HS-5 (cell line): ENCODE data around the gene NRG3.

Experiments
- DNase-seq: peaks from one replicate; pipeline ENCODE4 v3.0.0-alpha.2; 2012; ENCODE audit warnings: low read depth

Gene NRG3

DNA sequence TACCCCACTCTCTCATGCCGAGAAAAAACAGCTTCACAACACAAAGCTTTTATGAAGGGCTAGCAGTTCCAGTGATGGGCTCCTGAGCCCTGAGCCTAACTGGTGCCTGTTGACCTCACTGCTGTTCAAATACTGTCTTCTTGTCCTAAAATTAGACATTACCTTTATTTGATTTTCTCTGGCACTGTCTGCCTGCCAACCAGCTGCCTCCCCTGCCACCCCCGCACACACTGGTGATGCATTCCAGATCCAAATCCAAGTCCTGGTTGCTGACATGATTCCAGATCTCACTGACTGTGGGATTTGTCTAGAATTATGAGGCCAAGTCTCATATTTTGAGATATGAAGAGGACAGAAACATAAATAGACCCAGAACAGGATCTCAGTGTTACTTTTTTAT is 816.2 kb downstream of the NRG3 start:
- no peak for DNase-seq

GRCh38 chr10:82692458-82692857 is 817.5 kb downstream of the NRG3 start:
- no peak for DNase-seq

DNA sequence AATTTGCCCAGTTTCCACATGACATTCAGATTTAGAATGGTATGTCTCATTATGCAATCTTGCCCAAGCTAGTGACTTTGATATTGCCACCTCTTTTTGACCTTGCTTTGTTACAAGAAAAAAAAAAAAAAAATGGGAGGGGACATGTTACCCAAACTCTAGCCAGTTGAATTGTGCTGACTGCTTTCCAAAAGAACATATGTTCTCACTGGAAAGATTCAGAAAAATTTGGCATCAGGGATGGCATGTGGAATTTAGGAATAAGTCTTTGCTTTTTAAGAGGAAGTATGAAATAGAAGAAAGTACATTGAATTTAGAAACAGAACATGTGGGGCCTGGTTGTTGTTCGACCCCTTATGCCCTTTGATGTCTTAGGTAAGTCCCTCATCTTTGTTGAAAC is 846.8 kb downstream of the NRG3 start:
- DNase-seq = no peak

DNA sequence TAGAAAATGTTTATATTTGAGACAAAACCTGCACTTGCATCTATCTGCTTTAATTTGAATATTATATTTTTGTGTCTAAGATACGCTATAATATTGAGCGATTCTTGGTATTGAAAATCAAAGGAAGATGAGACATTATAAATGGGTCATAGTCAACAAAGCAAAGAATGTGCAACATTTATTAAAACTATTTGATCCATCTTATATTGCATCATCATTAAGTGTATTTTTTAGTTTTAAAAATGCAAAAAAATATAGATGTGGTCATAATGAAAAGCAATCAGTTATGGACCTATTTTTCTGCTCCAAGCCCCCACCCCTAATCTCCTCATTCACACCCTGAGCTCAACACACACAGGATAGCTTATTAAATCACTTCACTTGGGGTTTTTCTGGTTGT is 847.3 kb downstream of the NRG3 start:
- DNase-seq = no peak

GRCh38 chr10:82736305-82736704 is 861.3 kb downstream of the NRG3 start:
- DNase-seq = no peak

GRCh38 chr10:82737549-82737948 is 862.6 kb downstream of the NRG3 start:
- no peak for DNase-seq

GRCh38 chr10:82738592-82738991 is 863.6 kb downstream of the NRG3 start:
- no peak for DNase-seq

DNA sequence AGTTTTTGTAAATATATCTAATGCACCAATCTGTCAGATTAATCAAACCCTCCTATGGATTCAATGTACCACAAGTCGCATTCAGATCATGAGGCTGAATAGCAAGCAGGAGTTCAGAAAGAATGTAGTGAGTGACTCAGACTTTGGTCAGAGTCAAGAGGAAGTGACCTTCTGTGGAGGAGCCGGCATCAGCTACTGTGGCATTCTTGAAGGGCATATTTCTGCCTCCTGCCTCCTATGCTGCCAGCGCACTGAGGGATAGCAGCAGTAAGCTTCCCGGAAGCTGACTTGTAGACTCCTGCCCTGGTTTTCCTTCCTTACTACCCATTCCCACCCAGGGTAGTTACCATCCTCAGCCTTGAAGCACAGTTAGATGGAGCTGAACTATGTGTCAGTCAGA is 867.5 kb downstream of the NRG3 start:
- peak; percentile 64 for DNase-seq

DNA sequence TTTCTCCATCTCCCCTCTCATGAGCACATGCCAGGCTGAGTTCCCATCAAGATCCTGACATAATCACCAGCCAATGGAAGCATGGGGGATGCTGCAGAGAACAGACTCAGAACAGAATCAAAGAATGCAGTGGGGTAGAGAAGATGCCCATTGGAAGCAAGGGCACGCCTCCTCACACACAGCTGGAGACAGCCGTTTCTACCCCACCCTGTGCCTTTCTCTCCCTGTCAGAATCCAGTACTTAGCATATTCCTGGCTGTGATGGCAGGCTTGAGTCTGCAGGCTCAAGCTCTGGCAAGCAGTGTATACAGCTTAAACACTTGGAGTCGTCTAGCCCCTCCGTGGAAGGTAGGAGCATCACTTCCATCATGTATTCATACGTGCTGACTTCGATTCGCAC is 867.9 kb downstream of the NRG3 start:
- no peak for DNase-seq

DNA sequence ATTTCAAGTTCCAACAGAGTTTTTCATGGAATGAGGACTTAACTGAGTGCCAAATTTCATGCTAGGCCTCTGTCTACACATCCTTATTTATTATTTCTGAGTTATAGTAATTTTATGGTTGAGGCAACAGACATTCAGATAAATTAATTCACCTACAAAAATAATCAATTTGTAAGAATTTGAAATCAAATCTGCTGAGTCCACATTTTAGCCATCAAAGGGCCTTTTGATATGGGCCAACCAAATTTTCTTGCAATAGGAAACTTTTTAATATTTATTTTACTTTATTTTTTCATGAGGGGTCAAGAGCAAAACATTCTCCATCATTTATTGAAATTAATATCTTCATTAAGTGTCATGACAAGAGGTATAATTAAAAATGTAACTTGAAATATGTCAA is 875.5 kb downstream of the NRG3 start:
- DNase-seq = no peak

- DNase-seq = no peak
Observed at GRCh38 chr10:82757397-82757796, 882.4 kb downstream of the NRG3 start.

DNA sequence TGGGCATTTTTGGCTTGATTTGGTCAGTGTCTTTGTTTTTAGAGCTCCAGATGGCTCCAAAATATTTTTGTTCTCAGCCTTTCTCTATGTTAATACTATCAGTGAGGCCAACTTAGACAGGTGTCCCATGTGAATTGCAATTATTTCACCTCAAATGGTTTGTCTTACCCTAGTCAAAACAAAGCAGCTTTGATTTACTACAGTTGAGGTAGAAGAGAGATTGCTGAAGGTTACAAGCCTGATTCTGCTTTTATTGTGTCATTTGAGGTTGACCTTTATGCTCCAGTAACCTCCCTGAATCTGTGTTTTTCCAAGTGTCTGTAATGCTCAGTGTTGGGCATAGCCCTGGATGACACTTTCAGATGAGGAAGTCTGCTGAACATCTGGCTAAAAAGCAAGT is 882.9 kb downstream of the NRG3 start:
- no peak for DNase-seq

DNA sequence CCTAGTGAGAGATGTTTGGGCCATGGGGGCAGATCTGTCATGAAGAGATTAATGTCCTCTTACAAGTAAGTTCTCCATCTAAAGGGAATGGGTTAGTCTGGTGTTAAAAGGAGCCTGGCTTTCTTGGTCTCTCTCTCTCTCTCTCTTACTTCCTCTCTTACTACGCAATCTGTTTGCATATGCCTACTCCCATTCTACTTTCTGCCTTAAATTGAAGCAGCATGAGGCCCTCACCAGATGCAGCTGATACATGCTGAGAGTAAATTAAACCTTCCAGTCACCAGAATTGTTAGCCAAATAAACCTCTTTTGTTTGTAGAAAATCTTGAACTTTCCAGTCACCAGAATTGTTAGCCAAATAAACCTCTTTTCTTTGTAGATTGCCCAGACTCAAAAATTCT is 884.1 kb downstream of the NRG3 start:
- no peak for DNase-seq

- no peak for DNase-seq
Observed at GRCh38 chr10:82762641-82763040, 887.6 kb downstream of the NRG3 start.

- DNase-seq = no peak
Observed at GRCh38 chr10:82768040-82768439, 893.0 kb downstream of the NRG3 start.

DNA sequence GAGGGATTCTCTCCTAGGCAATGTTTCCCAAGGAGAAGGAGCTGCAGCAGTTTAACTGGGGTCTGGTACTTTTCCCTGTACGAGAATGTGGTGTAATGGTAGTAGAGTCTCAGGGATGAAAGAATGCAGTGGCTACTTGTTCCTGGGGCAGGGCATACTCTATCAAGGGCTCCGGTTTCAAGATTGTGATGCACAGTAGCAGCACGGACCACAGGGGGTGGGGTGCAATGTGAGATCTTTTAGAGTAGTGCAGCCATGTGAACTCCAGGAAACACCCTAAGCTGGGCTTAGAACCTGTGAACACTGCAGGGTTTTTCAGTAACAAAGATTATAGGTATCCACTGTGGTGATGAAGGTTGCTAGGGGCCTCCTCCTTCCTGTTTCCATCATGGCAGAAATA is 903.9 kb downstream of the NRG3 start:
- no peak for DNase-seq

DNA sequence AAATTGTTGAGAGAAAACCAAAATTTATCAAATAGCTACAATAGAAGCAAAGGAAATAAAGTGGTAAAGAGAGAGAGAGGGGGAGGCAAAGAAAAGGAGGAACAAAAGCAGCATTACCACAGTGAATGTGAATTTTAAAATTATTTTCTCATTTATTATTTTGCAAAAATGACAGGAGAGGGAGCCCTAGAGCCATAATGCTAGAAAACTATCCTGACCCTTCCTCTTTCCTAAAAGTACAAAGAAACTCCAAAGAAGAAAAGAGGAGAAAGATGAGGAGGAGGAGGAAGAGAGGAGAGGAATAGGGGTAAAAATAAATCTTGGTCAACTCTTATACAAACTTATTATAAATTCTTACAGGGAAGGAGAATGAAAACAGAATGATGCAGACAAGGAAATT is 921.5 kb downstream of the NRG3 start:
- no peak for DNase-seq

DNA sequence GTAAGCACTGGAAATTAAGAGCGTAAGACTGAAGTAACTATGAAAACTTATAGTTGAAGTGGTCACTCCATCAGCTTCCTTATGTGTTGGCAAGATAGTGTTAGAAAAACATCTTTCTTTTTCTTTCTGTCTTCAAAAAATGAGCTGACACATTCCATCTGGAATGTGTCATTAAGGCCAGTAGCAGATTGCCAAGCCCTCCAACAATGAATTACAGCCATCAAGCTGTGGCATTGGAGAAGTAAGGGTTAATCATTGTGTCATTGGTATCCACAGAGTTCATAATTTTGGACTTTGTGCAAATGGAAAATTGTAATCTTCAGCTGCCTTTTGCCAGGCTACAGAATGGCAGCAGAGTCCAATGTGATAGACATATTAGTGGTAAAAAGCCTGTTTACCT is 926.3 kb downstream of the NRG3 start:
- DNase-seq = no peak

DNA sequence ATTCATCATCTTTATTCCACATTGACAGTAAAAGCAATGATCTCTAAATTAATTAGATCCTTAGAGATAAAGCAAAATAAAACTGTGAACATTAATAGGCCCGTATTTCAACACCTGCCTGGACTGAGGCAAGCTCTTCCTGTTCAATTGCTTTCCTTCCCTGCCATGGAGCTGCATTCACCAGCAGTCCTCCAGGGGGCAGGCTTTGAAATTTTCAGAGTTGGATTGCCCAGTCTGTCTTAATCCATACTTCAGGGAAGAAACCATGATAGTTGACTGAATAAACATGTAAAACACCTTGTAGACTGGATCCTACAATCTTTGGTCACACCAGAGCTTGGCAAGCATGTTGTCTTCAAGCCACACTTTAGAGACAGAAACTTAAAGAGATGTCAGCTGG is 936.6 kb downstream of the NRG3 start:
- DNase-seq = no peak

GRCh38 chr10:82813856-82814255 is 938.9 kb downstream of the NRG3 start:
- DNase-seq = peak; percentile 33

DNA sequence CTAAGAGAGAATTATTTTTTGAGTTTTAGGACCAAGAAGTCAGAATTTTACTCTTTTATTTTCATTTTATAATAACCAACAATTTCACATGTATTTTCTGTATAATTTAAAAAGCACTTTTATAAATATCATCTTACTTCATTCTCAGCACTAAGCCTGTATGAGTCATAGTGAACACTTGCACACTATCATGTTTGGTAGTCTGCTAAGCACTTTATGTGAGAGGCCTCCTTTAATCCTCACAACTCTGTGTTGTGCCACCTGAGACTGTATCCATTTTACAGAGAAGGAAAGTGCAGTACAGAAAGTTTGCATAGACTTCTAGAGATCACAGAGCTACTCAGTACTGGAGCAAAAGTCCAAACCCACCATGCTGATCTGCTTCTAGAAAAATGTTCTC is 939.6 kb downstream of the NRG3 start:
- no peak for DNase-seq

- DNase-seq = no peak
Observed at GRCh38 chr10:82815680-82816079, 940.7 kb downstream of the NRG3 start.

GRCh38 chr10:82817676-82818422 is 942.9 kb downstream of the NRG3 start:
- DNase-seq = no peak

DNA sequence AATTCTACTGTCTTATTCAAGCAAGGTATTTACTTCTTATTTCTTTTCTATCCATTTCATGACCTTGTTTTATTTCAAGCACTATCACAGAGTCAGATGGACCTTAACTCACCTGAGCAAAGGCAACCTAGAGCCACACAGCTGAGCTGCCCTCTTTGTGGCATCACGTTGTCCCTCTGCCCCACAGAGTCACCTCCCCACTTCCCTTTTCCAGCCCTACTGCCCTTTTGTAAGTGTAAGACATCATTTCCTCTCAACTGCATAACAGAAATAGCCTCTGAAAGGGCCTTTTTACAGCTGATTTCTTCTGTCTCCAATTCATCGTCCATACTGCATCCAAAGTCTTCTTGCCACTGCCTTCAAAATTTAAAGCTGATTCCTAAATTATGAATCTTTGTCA is 946.0 kb downstream of the NRG3 start:
- DNase-seq = no peak

- peak; percentile 79 for DNase-seq
Observed at GRCh38 chr10:82826132-82826531, 951.1 kb downstream of the NRG3 start.
